ENCODE results near the gene SSX4.
"Not testable (repeated sequence)": the region's sequence is repeated elsewhere in the genome, so short reads cannot be mapped to it uniquely, and the experiment has no call there.

Gene SSX4

GRCh38 chrX:48383239-48383638, at the start of gene SSX4:
SSX4 (plus strand) TSS chrX:48383539; CDS start chrX:48384054, 515 bp downstream.
- DNase-seq (ENCODE audit: low read depth): not testable (repeated sequence)

GRCh38 chrX:48346059-48346458, 37.3 kb upstream of the SSX4 start:
- not testable (repeated sequence) for DNase-seq (ENCODE audit: low read depth)

GRCh38 chrX:48356315-48357094, 26.8 kb upstream of the SSX4 start, which contains the start of gene SSX3:
SSX3 (minus strand) TSS chrX:48356703; CDS start chrX:48355249, 1,454 bp downstream.
- DNase-seq (ENCODE audit: low read depth): not testable (repeated sequence)

- no peak for DNase-seq (ENCODE audit: low read depth)
Measured at GRCh38 chrX:48357681-48358080, 25.7 kb upstream of the SSX4 start.

- not testable (repeated sequence) for DNase-seq (ENCODE audit: low read depth)
Measured at GRCh38 chrX:48359281-48359680, 24.1 kb upstream of the SSX4 start.

GRCh38 chrX:48367717-48368408, 15.5 kb upstream of the SSX4 start:
- not testable (repeated sequence) for DNase-seq (ENCODE audit: low read depth)

- not testable (repeated sequence) for DNase-seq (ENCODE audit: low read depth)
Measured at GRCh38 chrX:48370408-48370807, 12.9 kb upstream of the SSX4 start.

- not testable (repeated sequence) for DNase-seq (ENCODE audit: low read depth)
Measured at GRCh38 chrX:48396931-48397330, 13.6 kb downstream of the SSX4 start.

- DNase-seq (ENCODE audit: low read depth): not testable (repeated sequence)
Measured at GRCh38 chrX:48397825-48398224, 14.5 kb downstream of the SSX4 start.

GRCh38 chrX:48411860-48412259, 28.5 kb downstream of the SSX4 start, which contains the start of gene SSX4B:
SSX4B (minus strand) TSS chrX:48411960; CDS start chrX:48411372, 588 bp downstream.
- DNase-seq (ENCODE audit: low read depth): not testable (repeated sequence)

- not testable (repeated sequence) for DNase-seq (ENCODE audit: low read depth)
Measured at GRCh38 chrX:48427027-48427716, 43.8 kb downstream of the SSX4 start.

GRCh38 chrX:48429606-48430005, 46.3 kb downstream of the SSX4 start:
- DNase-seq (ENCODE audit: low read depth): not testable (repeated sequence)

GRCh38 chrX:48430166-48430565, 46.8 kb downstream of the SSX4 start:
- DNase-seq (ENCODE audit: low read depth): peak; percentile 28

GRCh38 chrX:48433713-48434112, 50.4 kb downstream of the SSX4 start:
- not testable (repeated sequence) for DNase-seq (ENCODE audit: low read depth)
